GM12878 (cell line): Measurements from ENCODE around the gene TTR.

Source experiments
- BHLHE40 ChIP-seq, 2 experiments: fragments of 450-650 bp in 1 of 2; IDR thresholded peaks; 2 replicates each; pipeline ENCODE4 v1.6.1; 2011 to 2017; ENCODE audit warnings: low read depth in 2 of 2, borderline replicate concordance in 1 of 2, improper control_type of control experiment in 1 of 2, low read length in 1 of 2, mild to moderate bottlenecking in 1 of 2
- CTCF ChIP-seq, 3 experiments: IDR thresholded peaks in 2 of 3; conservative IDR thresholded peaks in 1 of 3; 2 replicates each; pipeline ENCODE4 v1.5.1; 2011; ENCODE audit warnings: low read depth in 3 of 3, low read length in 3 of 3, mild to moderate bottlenecking in 3 of 3, control low read depth in 2 of 3, moderate library complexity in 2 of 3, inconsistent platforms in 1 of 3, mixed read lengths in 1 of 3; ENCODE audit not compliant: control insufficient read depth in 2 of 3, insufficient read depth in 1 of 3; ENCODE audit errors: extremely low read depth in 1 of 3
- EP300 ChIP-seq, 2 experiments: fragments of 150-350 bp in 1 of 2; IDR thresholded peaks; 2 replicates each; pipeline ENCODE4 v1.6.1; 2011 to 2012; ENCODE audit warnings: low read depth in 2 of 2, low read length in 2 of 2, borderline replicate concordance in 1 of 2, improper control_type of control experiment in 1 of 2, inconsistent platforms in 1 of 2; ENCODE audit not compliant: control insufficient read depth in 1 of 2
- EZH2 ChIP-seq: IDR thresholded peaks from 2 replicates; pipeline ENCODE4 v1.6.1; 2012; ENCODE audit warnings: low read depth, mild to moderate bottlenecking, control low read depth, inconsistent platforms, low read length, borderline replicate concordance; ENCODE audit not compliant: control insufficient read depth
- PBX3 ChIP-seq: IDR thresholded peaks from 2 replicates; pipeline ENCODE4 v1.6.1; 2011; ENCODE audit warnings: mild to moderate bottlenecking, low read depth, low read length, moderate library complexity; ENCODE audit not compliant: insufficient replicate concordance
- RAD21 ChIP-seq: IDR thresholded peaks from 2 replicates; pipeline ENCODE4 v1.6.1; 2011; ENCODE audit warnings: mild to moderate bottlenecking, low read depth, low read length, moderate library complexity; ENCODE audit not compliant: insufficient read depth
- RCOR1 ChIP-seq: conservative IDR thresholded peaks from 2 replicates; pipeline ENCODE4 v1.6.1; 2012; ENCODE audit warnings: low read depth, low read length, improper control_type of control experiment
- YY1 ChIP-seq: IDR thresholded peaks from 2 replicates; pipeline ENCODE4 v1.6.1; 2011; ENCODE audit warnings: low read depth, mild to moderate bottlenecking, low read length
- ZNF207 ChIP-seq: fragments of 450-650 bp; IDR thresholded peaks from 2 replicates; pipeline ENCODE4 v1.6.1; 2014; ENCODE audit warnings: antibody characterized with exemption, mild to moderate bottlenecking, borderline replicate concordance

GRCh38 chr18:31551883-31552282, 39.8 kb upstream of the TTR start:
- TF ChIP-seq EP300 (IDR thresholded peaks at IDR 0.05; ENCODE audit: borderline replicate concordance in 1 of 2, control insufficient read depth in 1 of 2, low read depth in 2 of 2, low read length in 2 of 2), result no peak
- no peak for TF ChIP-seq RAD21
- no peak for TF ChIP-seq CTCF (IDR thresholded peaks at IDR 0.05 in 2 of 3, conservative IDR thresholded peaks at IDR 0.05 in 1 of 3; ENCODE audit: control insufficient read depth in 2 of 3, extremely low read depth in 1 of 3, insufficient read depth in 1 of 3, low read depth in 3 of 3, low read length in 3 of 3)
- no peak for TF ChIP-seq PBX3
- TF ChIP-seq EZH2, result no peak
- TF ChIP-seq RCOR1, result no peak
- TF ChIP-seq BHLHE40 (IDR thresholded peaks at IDR 0.05; ENCODE audit: borderline replicate concordance in 1 of 2, low read depth in 2 of 2, low read length in 1 of 2), result no peak
- no peak for TF ChIP-seq ZNF207
- no peak for TF ChIP-seq YY1
